ENCODE results near the gene SLC2A9. TPM values are rescaled to one million over a fixed set of nuclear protein-coding genes. Genes with fewer than 3 reads are reported as not detected.
"Not testable (repeated sequence)": the region's sequence is repeated elsewhere in the genome, so short reads cannot be mapped to it uniquely, and the experiment has no call there.

The SLC2A9 gene
- total RNA-seq, 2 experiments from 2014 or later: 0.55 to 0.83 TPM

DNA sequence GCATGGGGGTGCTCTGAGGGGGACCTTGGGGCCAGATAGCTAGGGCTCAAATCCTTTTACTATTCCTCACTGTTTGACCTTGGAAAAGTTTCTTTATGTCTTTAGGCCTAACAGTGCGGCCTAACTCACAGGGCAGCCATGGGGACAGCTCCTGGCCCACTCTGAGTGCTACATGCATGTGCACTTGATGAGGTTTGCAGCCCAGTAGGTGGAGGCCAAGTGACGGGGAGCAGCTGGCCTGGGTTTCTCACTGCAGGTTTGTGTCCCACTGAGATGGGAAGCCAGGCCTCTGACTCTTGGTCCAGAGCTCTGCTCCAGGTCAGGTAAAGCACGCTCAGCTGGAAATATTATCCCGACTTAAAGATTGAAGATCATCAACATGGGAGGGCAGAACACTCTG is 102.8 kb downstream of the SLC2A9 start:
- POLR2A ChIA-PET: no interaction called here
- CTCF ChIA-PET: interaction anchor here (1.3 kb wide), 1 partner anchor 95 kb away, joined by 4 read pairs; no protein-coding TSS in a partner anchor
- Mint-ChIP-seq H3K36me3 (ENCODE audit: low read depth) (no peaks in the 10 kb centered on the region), H3K27me3 (peaks cover 2% of the 10 kb centered on the region), H3K27ac (no peak overlapping the region), H3K4me3 (no peak overlapping the region), H3K4me1 (no peaks in the 10 kb centered on the region), H3K9me3 (no peaks in the 10 kb centered on the region)
- no peak for DNase-seq

GRCh38 chr4:9916937-9917336 is 104.4 kb downstream of the SLC2A9 start:
- ChIA-PET POLR2A (no interaction called here), CTCF (no interaction called here)
- DNase-seq: no peak
- H3K27ac Mint-ChIP-seq: no peak overlapping the region
- no peak overlapping the region for H3K4me3 Mint-ChIP-seq
- no peaks in the 10 kb centered on the region for H3K9me3 Mint-ChIP-seq
- no peaks in the 10 kb centered on the region for H3K27me3 Mint-ChIP-seq
- no peaks in the 10 kb centered on the region for H3K4me1 Mint-ChIP-seq
- no peaks in the 10 kb centered on the region for H3K36me3 Mint-ChIP-seq (ENCODE audit: low read depth)

- H3K4me1 Mint-ChIP-seq: no peaks in the 10 kb centered on the region
- DNase-seq: no peak
- no peaks in the 10 kb centered on the region for H3K9me3 Mint-ChIP-seq
- H3K27ac Mint-ChIP-seq: no peak overlapping the region
- no peaks in the 10 kb centered on the region for H3K27me3 Mint-ChIP-seq
- no peak overlapping the region for H3K4me3 Mint-ChIP-seq
- no peaks in the 10 kb centered on the region for H3K36me3 Mint-ChIP-seq (ENCODE audit: low read depth)
- POLR2A ChIA-PET: no interaction called here
- CTCF ChIA-PET: no interaction called here
Observed at GRCh38 chr4:9916346-9916745, 105.0 kb downstream of the SLC2A9 start.

- no peak overlapping the region for H3K4me3 Mint-ChIP-seq
- H3K9me3 Mint-ChIP-seq: no peaks in the 10 kb centered on the region
- no peaks in the 10 kb centered on the region for H3K4me1 Mint-ChIP-seq
- POLR2A ChIA-PET: interaction anchor here (1.5 kb wide), 1 partner anchor 19 kb away, joined by 3 read pairs; no protein-coding TSS in a partner anchor
- no peaks in the 10 kb centered on the region for H3K36me3 Mint-ChIP-seq (ENCODE audit: low read depth)
- H3K27me3 Mint-ChIP-seq: peaks cover 2% of the 10 kb centered on the region
- DNase-seq: no peak
- no peak overlapping the region for H3K27ac Mint-ChIP-seq
- CTCF ChIA-PET: no interaction called here
Observed at GRCh38 chr4:9913846-9914245, 107.5 kb downstream of the SLC2A9 start.

DNA sequence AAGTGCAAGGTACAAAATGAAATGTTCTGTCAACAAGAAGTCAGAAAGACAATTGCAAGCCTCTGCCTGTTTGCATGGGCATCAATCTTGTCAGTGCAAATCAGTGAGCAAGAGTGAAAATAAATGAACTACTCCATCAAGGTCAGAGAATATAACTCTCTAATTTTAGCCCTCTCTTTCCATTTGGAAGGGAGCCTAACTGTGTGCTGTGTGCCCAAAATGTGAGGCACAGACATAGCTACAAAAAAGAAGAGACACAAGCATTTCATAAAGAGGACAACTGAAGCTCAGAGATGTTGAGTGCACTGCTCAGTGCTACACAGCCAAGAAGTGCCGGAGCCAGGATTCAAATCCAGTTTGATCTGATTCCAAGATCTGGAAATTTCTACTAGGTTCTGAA is 114.3 kb downstream of the SLC2A9 start:
- peaks cover 2% of the 10 kb centered on the region for H3K27me3 Mint-ChIP-seq
- no peaks in the 10 kb centered on the region for H3K36me3 Mint-ChIP-seq (ENCODE audit: low read depth)
- POLR2A ChIA-PET: no interaction called here
- no peak overlapping the region for H3K4me3 Mint-ChIP-seq
- H3K4me1 Mint-ChIP-seq: peaks cover 6% of the 10 kb centered on the region
- no peak for DNase-seq
- no peak overlapping the region for H3K27ac Mint-ChIP-seq
- no peaks in the 10 kb centered on the region for H3K9me3 Mint-ChIP-seq
- CTCF ChIA-PET: interaction anchor here (1.3 to 2.0 kb wide), 2 partner anchors 14 to 203 kb away, joined by 3 to 5 read pairs; no protein-coding TSS in a partner anchor

GRCh38 chr4:9904976-9905587 is 116.2 kb downstream of the SLC2A9 start:
- no peaks in the 10 kb centered on the region for H3K9me3 Mint-ChIP-seq
- CTCF ChIA-PET: interaction anchor here (1.2 kb wide), 1 partner anchor 110 kb away, joined by 7 read pairs; no protein-coding TSS in a partner anchor
- H3K4me3 Mint-ChIP-seq: no peak overlapping the region
- DNase-seq: no peak
- H3K36me3 Mint-ChIP-seq (ENCODE audit: low read depth): no peaks in the 10 kb centered on the region
- POLR2A ChIA-PET: no interaction called here
- no peak overlapping the region for H3K27ac Mint-ChIP-seq
- H3K4me1 Mint-ChIP-seq: peaks cover 6% of the 10 kb centered on the region
- peaks cover 1% of the 10 kb centered on the region for H3K27me3 Mint-ChIP-seq

- H3K27ac Mint-ChIP-seq: no peak overlapping the region
- H3K4me1 Mint-ChIP-seq: peaks cover 6% of the 10 kb centered on the region
- no peaks in the 10 kb centered on the region for H3K36me3 Mint-ChIP-seq (ENCODE audit: low read depth)
- ChIA-PET POLR2A (no interaction called here), CTCF (no interaction called here)
- H3K9me3 Mint-ChIP-seq: no peaks in the 10 kb centered on the region
- H3K27me3 Mint-ChIP-seq: peaks cover 5% of the 10 kb centered on the region
- H3K4me3 Mint-ChIP-seq: no peak overlapping the region
- DNase-seq: no peak
Observed at GRCh38 chr4:9903317-9903716, 118.0 kb downstream of the SLC2A9 start.

DNA sequence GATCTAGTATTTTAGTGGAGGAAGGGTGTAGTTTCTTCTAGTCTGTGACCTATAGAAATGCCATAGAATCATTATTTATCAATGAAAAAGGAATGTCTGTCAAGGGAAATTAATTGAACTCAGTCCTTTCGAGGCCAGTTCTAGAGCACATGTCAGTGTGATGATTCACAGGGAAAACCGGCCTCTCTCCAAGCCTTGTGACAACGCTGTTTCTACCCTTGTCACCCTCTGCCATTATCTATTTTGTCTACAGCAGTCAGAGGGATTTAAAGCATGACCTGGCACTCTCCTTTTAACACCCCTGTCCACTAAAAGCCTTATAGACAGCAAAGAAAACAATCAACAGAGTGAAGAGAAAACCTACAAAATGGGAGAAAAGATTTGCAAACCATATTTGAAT is 120.0 kb downstream of the SLC2A9 start:
- DNase-seq: no peak
- no peaks in the 10 kb centered on the region for H3K9me3 Mint-ChIP-seq
- peaks cover 12% of the 10 kb centered on the region for H3K27me3 Mint-ChIP-seq
- no peak overlapping the region for H3K27ac Mint-ChIP-seq
- ChIA-PET CTCF (interaction anchor here (1.6 kb wide), 1 partner anchor 113 kb away, joined by 5 read pairs; no protein-coding TSS in a partner anchor), POLR2A (no interaction called here)
- no peak overlapping the region for H3K4me3 Mint-ChIP-seq
- H3K36me3 Mint-ChIP-seq (ENCODE audit: low read depth): no peaks in the 10 kb centered on the region
- peaks cover 6% of the 10 kb centered on the region for H3K4me1 Mint-ChIP-seq

- H3K4me3 Mint-ChIP-seq; H3K27ac Mint-ChIP-seq; DNase-seq; POLR2A ChIA-PET; H3K36me3 Mint-ChIP-seq (ENCODE audit: low read depth); H3K9me3 Mint-ChIP-seq; H3K4me1 Mint-ChIP-seq: not testable (repeated sequence)
- CTCF ChIA-PET: interaction anchor here (1.6 kb wide), 1 partner anchor 114 kb away, joined by 5 read pairs; no protein-coding TSS in a partner anchor
- peaks cover 16% of the 10 kb centered on the region for H3K27me3 Mint-ChIP-seq
Observed at GRCh38 chr4:9900633-9901032, 120.7 kb downstream of the SLC2A9 start.

GRCh38 chr4:9899306-9900055 is 121.8 kb downstream of the SLC2A9 start:
- Mint-ChIP-seq H3K4me3 (no peak overlapping the region), H3K36me3 (ENCODE audit: low read depth) (no peaks in the 10 kb centered on the region)

GRCh38 chr4:9898596-9899305 is 122.5 kb downstream of the SLC2A9 start:
- no peak for DNase-seq
- Mint-ChIP-seq H3K4me1 (no peaks in the 10 kb centered on the region), H3K27me3 (peaks cover 19% of the 10 kb centered on the region), H3K4me3 (no peak overlapping the region), H3K27ac (no peak overlapping the region), H3K36me3 (ENCODE audit: low read depth) (no peaks in the 10 kb centered on the region), H3K9me3 (no peaks in the 10 kb centered on the region)
- CTCF ChIA-PET: interaction anchor here (1.5 to 2.5 kb wide), 4 partner anchors 22 to 195 kb away, joined by 3 to 10 read pairs (median 6); no protein-coding TSS in a partner anchor
- POLR2A ChIA-PET: no interaction called here

More at GRCh38 chr4:9899306-9900055, 121.8 kb downstream of the SLC2A9 start:
- POLR2A ChIA-PET: no interaction called here
- peaks cover 17% of the 10 kb centered on the region for H3K27me3 Mint-ChIP-seq
- DNase-seq: no peak
- no peak overlapping the region for H3K27ac Mint-ChIP-seq
- CTCF ChIA-PET: interaction anchor here (1.6 to 2.5 kb wide), 4 partner anchors 115 to 196 kb away, joined by 5 to 10 read pairs (median 6); no protein-coding TSS in a partner anchor
- H3K4me1 Mint-ChIP-seq: no peaks in the 10 kb centered on the region
- H3K9me3 Mint-ChIP-seq: no peaks in the 10 kb centered on the region

- H3K36me3 Mint-ChIP-seq (ENCODE audit: low read depth): no peaks in the 10 kb centered on the region
- no peak overlapping the region for H3K4me3 Mint-ChIP-seq
- no peak for DNase-seq
- H3K9me3 Mint-ChIP-seq: no peaks in the 10 kb centered on the region
- no peaks in the 10 kb centered on the region for H3K4me1 Mint-ChIP-seq
- ChIA-PET POLR2A (no interaction called here), CTCF (no interaction called here)
- H3K27ac Mint-ChIP-seq: no peak overlapping the region
- peaks cover 21% of the 10 kb centered on the region for H3K27me3 Mint-ChIP-seq
Observed at GRCh38 chr4:9895333-9895705, 126.0 kb downstream of the SLC2A9 start.

DNA sequence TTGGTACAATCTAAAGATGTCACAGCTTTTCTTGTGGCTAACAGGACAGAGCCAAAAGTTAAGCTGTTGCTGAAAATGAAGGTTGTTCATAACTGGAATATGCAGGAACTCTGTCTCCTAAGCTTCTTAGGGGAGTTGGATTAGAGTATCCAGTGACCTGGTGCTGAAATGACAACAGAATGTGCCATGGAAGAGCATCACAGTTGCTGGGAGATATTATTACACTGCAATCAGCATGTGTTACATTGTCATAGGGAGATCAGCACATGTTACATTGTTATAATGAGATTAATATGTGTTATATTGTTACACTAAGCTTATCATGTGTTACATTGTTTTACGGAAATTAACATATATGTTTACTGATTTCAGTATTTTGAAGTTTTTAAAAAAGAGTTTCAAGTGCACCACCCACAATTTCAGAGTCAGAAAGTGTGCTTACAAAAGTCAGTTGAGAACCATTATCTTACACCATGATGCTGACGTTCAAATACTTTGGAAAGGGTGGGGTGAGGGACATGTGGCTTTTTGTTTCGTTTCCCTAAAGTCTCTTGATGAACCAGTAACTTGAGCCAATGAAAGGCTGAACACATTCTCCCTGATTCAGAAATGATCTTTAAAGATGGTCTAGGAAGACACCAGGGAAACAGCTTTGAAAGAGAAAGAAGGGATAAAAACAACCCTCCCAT is 126.5 kb downstream of the SLC2A9 start:
- Mint-ChIP-seq H3K27me3 (peaks cover 17% of the 10 kb centered on the region), H3K27ac (no peak overlapping the region), H3K4me3 (no peak overlapping the region), H3K9me3 (no peaks in the 10 kb centered on the region), H3K4me1 (no peaks in the 10 kb centered on the region), H3K36me3 (ENCODE audit: low read depth) (no peaks in the 10 kb centered on the region)
- DNase-seq: no peak
- ChIA-PET POLR2A (no interaction called here), CTCF (no interaction called here)
